Rectal smooth muscle tissue (tissue), 1 donor: ENCODE results near the gene CACNG4.

Source experiments
- H3K27ac ChIP-seq: one replicate; pipeline ENCODE4 v1.7.0; 2013; ENCODE audit warnings: low read depth, low read length, inconsistent platforms
- H3K27me3 ChIP-seq: one replicate; pipeline ENCODE4 v1.7.0; 2013; ENCODE audit warnings: low read length; ENCODE audit not compliant: control insufficient read depth, insufficient read depth
- H3K36me3 ChIP-seq: one replicate; pipeline ENCODE4 v1.7.0; 2013; ENCODE audit warnings: low read length; ENCODE audit not compliant: control insufficient read depth, insufficient read depth
- H3K4me1 ChIP-seq: one replicate; pipeline ENCODE4 v1.7.0; 2013; ENCODE audit warnings: low read length; ENCODE audit not compliant: control insufficient read depth, insufficient read depth
- H3K4me3 ChIP-seq: one replicate; pipeline ENCODE4 v1.7.0; 2013; ENCODE audit warnings: low read length
- H3K9ac ChIP-seq: one replicate; pipeline ENCODE4 v1.7.0; 2013; ENCODE audit warnings: low read length

CACNG4 gene

GRCh38 chr17:67019809-67020208, 55.3 kb downstream of the CACNG4 start:
- Histone ChIP-seq H3K27ac (no peak overlapping the region), H3K4me1 (no peaks in the 10 kb centered on the region), H3K36me3 (no peaks in the 10 kb centered on the region), H3K4me3 (no peak overlapping the region), H3K27me3 (no peaks in the 10 kb centered on the region), H3K9ac (no peak overlapping the region)

- H3K36me3 ChIP-seq = no peaks in the 10 kb centered on the region
- no peak overlapping the region for H3K4me3 ChIP-seq
- H3K27me3 ChIP-seq = no peaks in the 10 kb centered on the region
- H3K4me1 ChIP-seq = no peaks in the 10 kb centered on the region
- H3K27ac ChIP-seq = no peak overlapping the region
- no peak overlapping the region for H3K9ac ChIP-seq
Observed at GRCh38 chr17:67020293-67020766, 55.8 kb downstream of the CACNG4 start.

GRCh38 chr17:67021196-67021595, 56.7 kb downstream of the CACNG4 start:
- Histone ChIP-seq H3K9ac (no peak overlapping the region), H3K27me3 (no peaks in the 10 kb centered on the region), H3K36me3 (no peaks in the 10 kb centered on the region), H3K4me3 (no peak overlapping the region), H3K4me1 (no peaks in the 10 kb centered on the region), H3K27ac (no peak overlapping the region)

- no peak overlapping the region for H3K27ac ChIP-seq
- H3K4me1 ChIP-seq = no peaks in the 10 kb centered on the region
- H3K27me3 ChIP-seq = no peaks in the 10 kb centered on the region
- H3K9ac ChIP-seq = no peak overlapping the region
- no peaks in the 10 kb centered on the region for H3K36me3 ChIP-seq
- no peak overlapping the region for H3K4me3 ChIP-seq
Observed at GRCh38 chr17:67021743-67022450, 57.4 kb downstream of the CACNG4 start.

GRCh38 chr17:67022451-67022810, 57.9 kb downstream of the CACNG4 start:
- Histone ChIP-seq H3K36me3 (no peaks in the 10 kb centered on the region), H3K9ac (no peak overlapping the region), H3K4me3 (no peak overlapping the region), H3K4me1 (no peaks in the 10 kb centered on the region), H3K27ac (no peak overlapping the region), H3K27me3 (no peaks in the 10 kb centered on the region)

GRCh38 chr17:67024736-67025135, 60.2 kb downstream of the CACNG4 start:
- Histone ChIP-seq H3K9ac (no peak overlapping the region), H3K4me3 (no peak overlapping the region), H3K27ac (no peak overlapping the region), H3K4me1 (no peaks in the 10 kb centered on the region), H3K36me3 (no peaks in the 10 kb centered on the region), H3K27me3 (no peaks in the 10 kb centered on the region)

GRCh38 chr17:67025216-67025792, 60.8 kb downstream of the CACNG4 start:
- no peaks in the 10 kb centered on the region for H3K36me3 ChIP-seq
- H3K27ac ChIP-seq = no peak overlapping the region

GRCh38 chr17:67026341-67026740, 61.8 kb downstream of the CACNG4 start:
- no peaks in the 10 kb centered on the region for H3K4me1 ChIP-seq

More at GRCh38 chr17:67025216-67025792, 60.8 kb downstream of the CACNG4 start:
- no peak overlapping the region for H3K4me3 ChIP-seq
- H3K9ac ChIP-seq = no peak overlapping the region
- H3K27me3 ChIP-seq = no peaks in the 10 kb centered on the region
- no peaks in the 10 kb centered on the region for H3K4me1 ChIP-seq

GRCh38 chr17:67027031-67027628, 62.6 kb downstream of the CACNG4 start:
- no peaks in the 10 kb centered on the region for H3K27me3 ChIP-seq
- H3K4me1 ChIP-seq = no peaks in the 10 kb centered on the region
- H3K9ac ChIP-seq = no peak overlapping the region
- no peak overlapping the region for H3K27ac ChIP-seq
- H3K4me3 ChIP-seq = no peak overlapping the region
- H3K36me3 ChIP-seq = no peaks in the 10 kb centered on the region

More at GRCh38 chr17:67026341-67026740, 61.8 kb downstream of the CACNG4 start:
- no peak overlapping the region for H3K4me3 ChIP-seq
- no peaks in the 10 kb centered on the region for H3K27me3 ChIP-seq
- H3K9ac ChIP-seq = no peak overlapping the region
- H3K36me3 ChIP-seq = no peaks in the 10 kb centered on the region
- no peak overlapping the region for H3K27ac ChIP-seq

GRCh38 chr17:67030641-67031040, 66.1 kb downstream of the CACNG4 start:
- Histone ChIP-seq H3K27ac (no peak overlapping the region), H3K9ac (no peak overlapping the region), H3K36me3 (no peaks in the 10 kb centered on the region), H3K4me3 (no peak overlapping the region), H3K27me3 (no peaks in the 10 kb centered on the region), H3K4me1 (no peaks in the 10 kb centered on the region)

GRCh38 chr17:67032382-67032781, 67.9 kb downstream of the CACNG4 start:
- H3K4me1 ChIP-seq = no peaks in the 10 kb centered on the region
- no peak overlapping the region for H3K4me3 ChIP-seq
- no peaks in the 10 kb centered on the region for H3K27me3 ChIP-seq
- no peaks in the 10 kb centered on the region for H3K36me3 ChIP-seq
- H3K9ac ChIP-seq = no peak overlapping the region
- H3K27ac ChIP-seq = no peak overlapping the region

GRCh38 chr17:67032985-67033384, 68.5 kb downstream of the CACNG4 start:
- no peaks in the 10 kb centered on the region for H3K36me3 ChIP-seq
- no peaks in the 10 kb centered on the region for H3K27me3 ChIP-seq
- no peak overlapping the region for H3K27ac ChIP-seq

More at GRCh38 chr17:67032985-67033384, 68.5 kb downstream of the CACNG4 start:
- Histone ChIP-seq H3K9ac (no peak overlapping the region), H3K4me1 (no peaks in the 10 kb centered on the region), H3K4me3 (no peak overlapping the region)
